Effector memory CD4-positive, alpha-beta T cell (primary cell): ENCODE results near the gene INTU.

Source experiments
- DNase-seq, 3 donors: peaks; one replicate each; pipeline ENCODE4 v3.0.0-alpha.2; 2020
- H3K27ac ChIP-seq: 2 replicates; pipeline ENCODE4 v1.7.0; 2013; ENCODE audit warnings: mild to moderate bottlenecking, low read length, moderate library complexity; ENCODE audit not compliant: insufficient read depth, poor library complexity, severe bottlenecking
- H3K27me3 ChIP-seq: replicated peaks from 2 replicates; pipeline ENCODE4 v1.7.0; 2013; ENCODE audit warnings: mild to moderate bottlenecking, low read length; ENCODE audit not compliant: insufficient read depth, control insufficient read depth, poor library complexity, severe bottlenecking
- H3K36me3 ChIP-seq: 2 replicates; pipeline ENCODE4 v1.7.0; 2013; ENCODE audit warnings: mild to moderate bottlenecking, low read length, moderate library complexity; ENCODE audit not compliant: control insufficient read depth, insufficient read depth
- H3K4me1 ChIP-seq: 2 replicates; pipeline ENCODE4 v1.7.0; 2013; ENCODE audit warnings: low read length, mild to moderate bottlenecking; ENCODE audit not compliant: control insufficient read depth, insufficient read depth, poor library complexity, severe bottlenecking
- H3K4me3 ChIP-seq: 2 replicates; pipeline ENCODE4 v1.7.0; 2013; ENCODE audit warnings: low read length, low read depth, mild to moderate bottlenecking; ENCODE audit not compliant: insufficient read depth, poor library complexity, severe bottlenecking
- H3K9me3 ChIP-seq: 2 replicates; pipeline ENCODE4 v1.7.0; 2013; ENCODE audit warnings: mild to moderate bottlenecking, low read length, moderate library complexity; ENCODE audit not compliant: control insufficient read depth

The INTU gene

GRCh38 chr4:127731406-127731805, 98.6 kb downstream of the INTU start:
- no peaks in the 10 kb centered on the region for H3K4me1 ChIP-seq
- no peaks in the 10 kb centered on the region for H3K9me3 ChIP-seq
- H3K4me3 ChIP-seq = no peak overlapping the region
- DNase-seq = no peak
- H3K27me3 ChIP-seq = no peaks in the 10 kb centered on the region
- no peak overlapping the region for H3K27ac ChIP-seq
- no peaks in the 10 kb centered on the region for H3K36me3 ChIP-seq

- H3K27ac ChIP-seq = no peak overlapping the region
- H3K4me3 ChIP-seq = no peak overlapping the region
- H3K27me3 ChIP-seq = no peaks in the 10 kb centered on the region
- no peaks in the 10 kb centered on the region for H3K9me3 ChIP-seq
- no peaks in the 10 kb centered on the region for H3K4me1 ChIP-seq
- no peak for DNase-seq
- no peaks in the 10 kb centered on the region for H3K36me3 ChIP-seq
These were observed 100.0 kb downstream of the INTU start for GRCh38 chr4:127732623-127733328.

- Histone ChIP-seq H3K4me3 (no peak overlapping the region), H3K36me3 (no peaks in the 10 kb centered on the region), H3K27me3 (no peaks in the 10 kb centered on the region), H3K4me1 (no peaks in the 10 kb centered on the region), H3K27ac (no peak overlapping the region), H3K9me3 (no peaks in the 10 kb centered on the region)
- no peak for DNase-seq
These were observed 102.2 kb downstream of the INTU start for GRCh38 chr4:127734976-127735375.

GRCh38 chr4:127737295-127737694, 104.5 kb downstream of the INTU start:
- no peaks in the 10 kb centered on the region for H3K36me3 ChIP-seq
- no peak overlapping the region for H3K27ac ChIP-seq
- no peak overlapping the region for H3K4me3 ChIP-seq
- no peak for DNase-seq
- no peaks in the 10 kb centered on the region for H3K4me1 ChIP-seq
- no peaks in the 10 kb centered on the region for H3K9me3 ChIP-seq
- no peaks in the 10 kb centered on the region for H3K27me3 ChIP-seq

GRCh38 chr4:127741247-127741646, 108.5 kb downstream of the INTU start:
- Histone ChIP-seq H3K9me3 (no peaks in the 10 kb centered on the region), H3K4me3 (no peak overlapping the region), H3K36me3 (no peaks in the 10 kb centered on the region), H3K4me1 (no peaks in the 10 kb centered on the region), H3K27ac (no peak overlapping the region), H3K27me3 (no peaks in the 10 kb centered on the region)
- DNase-seq = no peak

- Histone ChIP-seq H3K4me1 (no peaks in the 10 kb centered on the region), H3K9me3 (no peaks in the 10 kb centered on the region), H3K36me3 (no peaks in the 10 kb centered on the region), H3K27ac (no peak overlapping the region), H3K27me3 (no peaks in the 10 kb centered on the region), H3K4me3 (no peak overlapping the region)
- no peak for DNase-seq
These were observed 115.1 kb downstream of the INTU start for GRCh38 chr4:127747883-127748282.

GRCh38 chr4:127748957-127749356, 116.2 kb downstream of the INTU start:
- no peaks in the 10 kb centered on the region for H3K36me3 ChIP-seq
- no peak for DNase-seq
- no peak overlapping the region for H3K4me3 ChIP-seq
- no peaks in the 10 kb centered on the region for H3K9me3 ChIP-seq
- no peaks in the 10 kb centered on the region for H3K4me1 ChIP-seq
- no peaks in the 10 kb centered on the region for H3K27me3 ChIP-seq
- no peak overlapping the region for H3K27ac ChIP-seq

- no peaks in the 10 kb centered on the region for H3K27me3 ChIP-seq
- H3K9me3 ChIP-seq = no peaks in the 10 kb centered on the region
- H3K36me3 ChIP-seq = no peaks in the 10 kb centered on the region
- DNase-seq = no peak
- H3K4me3 ChIP-seq = no peak overlapping the region
- H3K27ac ChIP-seq = no peak overlapping the region
- no peaks in the 10 kb centered on the region for H3K4me1 ChIP-seq
These were observed 124.1 kb downstream of the INTU start for GRCh38 chr4:127756906-127757305.

- no peaks in the 10 kb centered on the region for H3K9me3 ChIP-seq
- DNase-seq = no peak
These were observed 126.6 kb downstream of the INTU start for GRCh38 chr4:127759228-127759820.

GRCh38 chr4:127759893-127760292, 127.1 kb downstream of the INTU start:
- H3K27me3 ChIP-seq = no peaks in the 10 kb centered on the region
- no peaks in the 10 kb centered on the region for H3K36me3 ChIP-seq
- no peak overlapping the region for H3K4me3 ChIP-seq
- H3K27ac ChIP-seq = no peak overlapping the region
- H3K9me3 ChIP-seq = no peaks in the 10 kb centered on the region
- DNase-seq = no peak
- no peaks in the 10 kb centered on the region for H3K4me1 ChIP-seq

More at GRCh38 chr4:127759228-127759820, 126.6 kb downstream of the INTU start:
- no peak overlapping the region for H3K27ac ChIP-seq
- H3K36me3 ChIP-seq = no peaks in the 10 kb centered on the region
- no peak overlapping the region for H3K4me3 ChIP-seq
- H3K4me1 ChIP-seq = no peaks in the 10 kb centered on the region
- no peaks in the 10 kb centered on the region for H3K27me3 ChIP-seq
